HG02763 (cell line): ENCODE measurements around the gene YEATS2.

Experiments
- ATAC-seq: cut with Tn5 transposase; IDR thresholded peaks from one replicate; pipeline ENCODE4 v1.9.1; 2021; ENCODE audit warnings: mild to moderate bottlenecking, moderate library complexity; ENCODE audit not compliant: unreplicated experiment

YEATS2 gene

DNA sequence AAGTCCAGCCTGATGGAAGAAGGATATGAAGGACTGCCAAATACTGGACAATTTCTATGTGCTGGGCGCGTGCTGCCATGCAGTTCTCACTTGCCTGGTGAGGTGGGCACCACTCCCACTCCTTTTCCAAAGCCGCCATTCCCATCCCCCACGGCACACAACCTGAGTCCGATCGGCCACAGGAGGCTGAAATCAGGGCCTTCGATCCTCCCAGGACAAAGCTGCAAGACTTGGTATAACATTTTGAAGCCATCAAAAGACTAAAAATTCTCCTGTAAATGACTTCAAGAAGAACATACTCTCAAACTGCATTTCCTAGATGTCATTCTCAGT lies 130.9 kb downstream of the YEATS2 start:
- no peak for ATAC-seq

DNA sequence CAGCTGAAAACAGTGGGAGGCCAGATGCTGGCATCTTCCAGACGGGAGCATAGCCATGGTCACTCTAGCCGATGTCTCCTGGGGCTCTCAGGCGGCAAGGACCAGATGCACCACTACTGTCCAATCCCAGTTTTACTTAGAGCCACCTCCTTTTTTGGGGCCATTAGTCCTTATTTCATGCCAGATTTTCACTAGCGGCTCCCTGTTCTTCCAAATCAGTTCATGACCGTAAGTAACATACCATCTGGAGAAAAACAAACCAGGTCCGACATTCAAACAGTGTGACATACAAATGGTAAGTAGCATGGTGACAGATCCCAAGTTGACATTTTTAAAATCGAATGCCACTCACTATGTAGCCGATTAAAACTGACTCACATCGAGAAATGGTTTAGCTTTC lies 131.9 kb downstream of the YEATS2 start:
- no peak for ATAC-seq

DNA sequence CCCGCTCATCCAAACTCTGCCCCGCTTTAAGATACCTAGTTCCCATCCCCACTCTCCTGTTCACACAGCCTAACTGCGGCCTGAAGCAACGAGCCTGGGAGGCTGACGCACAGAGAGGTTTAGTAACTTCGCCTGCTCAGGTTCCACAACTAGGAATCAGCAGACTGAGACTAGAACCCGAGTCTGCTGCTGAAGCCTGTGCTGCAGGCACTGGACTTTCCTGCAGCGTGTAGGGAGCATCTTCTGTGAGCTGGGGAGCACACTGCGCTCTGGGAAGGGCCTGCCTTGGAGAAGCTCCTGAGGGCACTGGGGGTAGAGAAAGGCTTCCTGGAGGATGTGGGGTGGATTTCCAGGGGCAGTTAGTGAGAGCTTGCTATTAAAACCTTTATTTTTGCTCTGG lies 132.6 kb downstream of the YEATS2 start:
- ATAC-seq: no peak

DNA sequence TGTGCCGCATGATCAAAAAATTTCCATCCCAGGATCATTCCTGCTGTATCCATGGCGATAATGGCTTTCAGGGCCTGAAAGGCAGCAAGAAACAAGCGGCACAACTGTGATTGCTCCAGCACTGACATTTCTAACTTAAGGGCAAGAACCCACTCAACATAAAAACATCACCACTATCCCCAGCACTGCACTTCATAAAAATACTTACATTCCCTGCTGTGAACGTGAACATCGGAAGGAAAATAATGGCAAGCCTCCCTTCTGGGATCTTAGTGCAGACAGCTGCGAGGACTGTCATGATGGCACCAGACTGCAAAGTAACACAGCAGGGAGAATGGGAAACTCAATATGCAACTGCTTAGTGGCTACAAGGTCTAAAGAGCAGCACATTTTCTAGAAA lies 135.9 kb downstream of the YEATS2 start:
- ATAC-seq: no peak

DNA sequence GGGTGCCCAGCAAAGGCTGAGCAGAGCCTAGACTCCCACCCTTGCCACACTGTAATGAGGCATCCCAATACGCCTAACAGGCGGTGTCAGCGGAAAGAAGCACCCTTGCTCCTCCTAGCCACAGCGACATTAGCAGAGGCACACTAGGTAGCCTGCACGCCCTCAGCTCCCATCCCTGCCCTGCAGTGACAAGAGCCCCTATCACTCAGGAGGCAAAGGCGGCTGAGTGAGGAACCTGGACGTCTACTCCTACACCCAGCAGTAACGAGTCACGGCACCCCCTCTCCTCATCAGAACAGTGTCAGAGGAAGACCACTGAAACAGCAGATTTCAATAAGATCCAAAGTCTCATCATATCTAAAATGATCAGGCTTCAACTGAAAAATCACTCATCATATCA lies 139.8 kb downstream of the YEATS2 start:
- ATAC-seq: no peak

DNA sequence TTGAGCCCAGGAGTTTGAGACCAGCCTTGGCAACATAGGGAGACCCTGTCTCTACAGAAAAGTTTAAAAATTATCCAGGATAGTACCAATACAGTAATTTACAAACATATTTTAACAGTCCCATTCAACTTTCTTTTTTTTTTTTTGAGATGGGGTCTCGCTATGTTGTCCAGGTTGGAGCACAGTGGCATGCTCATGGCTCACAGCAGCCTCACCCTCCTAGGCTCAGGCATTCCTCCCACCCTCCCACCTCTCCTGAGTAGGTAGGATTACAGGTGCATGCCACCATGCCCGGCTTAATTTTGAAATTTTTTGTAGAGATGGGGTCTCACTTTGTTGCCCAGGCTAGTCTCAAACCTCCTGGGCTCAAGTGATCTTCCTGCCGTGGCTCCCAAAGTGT lies 140.3 kb downstream of the YEATS2 start:
- no peak for ATAC-seq

DNA sequence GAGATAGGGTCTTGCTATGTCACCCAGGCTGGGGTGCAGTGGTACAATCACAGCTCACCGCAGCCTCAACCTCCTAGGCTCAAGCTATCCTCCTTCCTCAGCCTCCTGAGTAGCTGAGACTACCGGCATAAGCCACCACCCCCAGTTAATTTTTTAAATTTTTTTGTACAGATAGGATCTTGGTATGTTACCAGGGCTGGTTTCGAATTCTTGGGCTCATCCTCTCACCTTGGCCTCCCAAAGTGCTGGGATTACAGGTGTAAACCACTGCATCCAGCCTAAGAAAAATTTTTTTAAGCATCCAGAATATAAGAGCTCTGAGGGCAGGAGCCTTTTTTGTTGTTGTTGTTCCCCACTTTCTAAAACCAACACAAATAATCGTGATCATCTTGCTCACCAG lies 142.2 kb downstream of the YEATS2 start:
- ATAC-seq: no peak

DNA sequence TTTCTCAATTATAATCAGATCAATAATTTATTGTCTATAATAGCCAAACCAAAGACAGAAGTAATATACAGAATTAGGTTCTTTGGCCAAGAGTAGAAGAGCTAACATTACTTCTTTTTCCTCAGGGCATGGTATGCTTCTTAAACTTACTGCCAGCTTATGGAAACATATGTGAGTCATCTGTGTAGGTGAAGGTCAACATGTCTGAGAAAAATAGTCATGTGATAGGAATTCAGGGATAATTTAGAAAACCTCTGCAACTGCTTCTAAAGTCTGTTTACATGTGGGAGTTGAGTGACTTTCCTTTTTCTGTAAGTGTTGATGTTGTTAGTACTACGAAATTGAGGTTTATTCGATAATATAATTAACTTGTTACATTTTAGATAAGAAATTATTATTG lies 147.0 kb downstream of the YEATS2 start:
- no peak for ATAC-seq

DNA sequence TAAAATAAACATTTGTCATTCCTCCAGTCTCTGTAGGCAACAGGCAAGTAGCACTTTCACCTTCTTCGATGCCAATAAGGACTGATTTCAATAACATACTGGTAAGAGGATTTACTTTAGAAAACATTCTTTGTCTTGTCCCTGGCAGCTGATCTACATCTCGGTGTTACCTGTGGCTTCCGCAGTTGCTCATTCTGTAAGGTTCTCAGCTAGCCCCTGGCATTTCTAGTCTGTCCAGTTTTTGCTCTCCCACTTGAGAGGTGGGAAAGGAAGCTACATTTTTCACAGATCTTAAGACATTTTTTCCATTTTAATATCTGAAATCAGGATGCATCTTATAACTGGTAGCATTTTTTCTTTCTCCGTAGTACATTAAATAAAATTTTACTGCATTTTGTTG lies 147.5 kb downstream of the YEATS2 start:
- no peak for ATAC-seq

DNA sequence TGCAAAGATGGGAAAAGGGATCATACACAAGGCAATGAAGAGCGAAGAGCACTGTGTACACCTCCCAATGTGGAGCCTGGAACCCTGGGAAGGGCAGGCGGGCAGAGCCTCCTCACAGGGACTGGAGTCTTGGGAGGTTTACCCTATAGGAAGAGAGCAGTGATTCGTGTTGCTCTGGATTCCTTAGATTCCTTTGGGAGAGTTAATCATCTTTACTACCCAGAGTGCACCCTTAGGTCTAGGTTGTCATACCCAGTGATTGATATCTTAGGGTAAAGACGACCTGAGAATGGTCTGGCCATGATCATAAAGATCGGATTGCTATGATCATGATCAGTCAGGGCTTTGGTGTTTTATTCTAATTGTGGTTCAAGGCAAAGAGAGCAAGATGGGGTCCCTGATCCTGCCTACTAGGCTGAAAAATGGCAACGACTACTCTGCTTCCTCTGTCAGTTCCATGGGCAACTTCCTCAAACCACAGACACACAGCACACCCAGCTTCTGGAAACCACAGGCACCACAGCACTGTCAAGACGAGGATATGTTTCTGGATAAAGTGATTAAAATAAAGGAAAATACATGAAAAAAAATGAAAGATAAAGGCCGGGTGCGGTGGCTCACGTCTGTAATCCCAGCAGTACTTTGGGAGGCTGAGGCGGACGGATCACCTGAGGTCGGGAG lies 148.2 kb downstream of the YEATS2 start:
- no peak for ATAC-seq

DNA sequence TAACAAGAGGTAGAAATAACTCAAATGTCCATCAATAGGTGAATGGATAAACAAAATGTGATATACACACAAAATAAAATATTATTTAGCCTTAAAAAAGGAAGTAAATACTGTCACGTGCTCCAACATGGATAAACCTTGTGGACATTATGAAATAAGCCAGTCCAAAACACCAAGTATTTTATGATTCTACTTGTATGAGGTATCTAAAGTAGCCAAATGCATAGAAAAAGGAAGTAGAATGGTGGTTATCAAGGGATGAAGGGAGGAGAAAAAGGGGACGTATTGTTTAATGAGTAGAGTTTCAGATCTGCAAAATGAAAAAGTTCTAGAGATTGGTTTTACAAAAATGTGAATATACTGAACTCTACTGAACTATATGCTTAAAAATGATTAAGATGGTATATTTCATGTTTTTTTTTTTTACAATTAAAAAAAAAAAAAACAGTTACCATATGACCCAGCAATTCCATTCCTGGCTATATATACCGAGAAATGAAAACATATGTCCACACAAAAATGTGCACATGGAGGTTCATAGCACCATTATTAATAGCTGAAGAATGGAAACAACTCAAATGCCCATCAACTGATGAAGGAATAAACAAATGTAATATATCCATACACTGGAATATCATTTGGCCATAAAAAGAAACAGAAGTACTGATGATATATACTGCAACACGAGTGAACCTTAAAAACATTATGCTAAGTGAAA lies 156.9 kb downstream of the YEATS2 start:
- ATAC-seq: no peak

DNA sequence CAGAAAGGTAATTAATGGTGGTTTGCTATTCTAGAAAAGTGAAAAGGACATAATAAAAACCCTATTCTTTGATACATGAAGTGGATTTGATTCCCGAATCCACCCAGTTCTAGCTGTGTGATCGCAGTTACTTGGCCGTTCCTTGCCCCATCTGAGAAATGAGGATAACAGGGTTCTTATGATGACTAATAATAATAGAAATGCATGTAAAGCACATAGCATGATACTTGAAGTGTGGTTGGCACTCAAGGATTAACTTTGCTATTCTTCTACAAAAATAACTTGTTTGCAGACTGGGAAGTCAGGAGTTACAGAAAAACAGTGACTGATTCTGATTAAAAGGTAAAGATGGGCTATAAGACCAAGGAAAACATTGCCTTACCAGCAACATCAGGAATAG lies 160.3 kb downstream of the YEATS2 start:
- ATAC-seq: no peak
